Stimulated activated CD4-positive, alpha-beta T cell treated with anti-CD3 and anti-CD28 coated beads, TNF-alpha, amount 100 ng/mL, for 1 hour (primary cell): ENCODE data around the gene ETF1.

ENCODE experiments used
- DNase-seq, 3 donors: peaks; one replicate each; pipeline ENCODE4 v3.0.0-alpha.2; 2020; ENCODE audit warnings: low read depth in 3 of 3, low spot score in 1 of 3

ETF1 gene

GRCh38 chr5:138563340-138564118 lies 20.5 kb upstream of the ETF1 start:
- no peak for DNase-seq

- no peak for DNase-seq
Observed at GRCh38 chr5:138560971-138561370, 17.9 kb upstream of the ETF1 start.

- no peak for DNase-seq
Observed at GRCh38 chr5:138559937-138560336, 16.9 kb upstream of the ETF1 start.

GRCh38 chr5:138557677-138558076 lies 14.6 kb upstream of the ETF1 start:
- DNase-seq = no peak

- no peak for DNase-seq
Observed at GRCh38 chr5:138554143-138554542, 11.1 kb upstream of the ETF1 start.

- DNase-seq = no peak
Observed at GRCh38 chr5:138553437-138554095, 10.5 kb upstream of the ETF1 start.

GRCh38 chr5:138552657-138553056 lies 9.6 kb upstream of the ETF1 start:
- DNase-seq = no peak

GRCh38 chr5:138549414-138549813 lies 6.4 kb upstream of the ETF1 start:
- no peak for DNase-seq

- no peak for DNase-seq
Observed at GRCh38 chr5:138545919-138546562, 3.0 kb upstream of the ETF1 start.

GRCh38 chr5:138544181-138545134 lies 1.4 kb upstream of the ETF1 start:
- DNase-seq = no peak

- DNase-seq = peak in 1 of 3 donors; percentile 25
Observed at GRCh38 chr5:138543730-138544104, 681 bp upstream of the ETF1 start.

- DNase-seq = peak in 1 of 3 donors; percentile 9
Observed at GRCh38 chr5:138542180-138542955, 668 bp downstream of the ETF1 start.

GRCh38 chr5:138541511-138542179 lies 1.4 kb downstream of the ETF1 start:
- DNase-seq = no peak

- DNase-seq = no peak
Observed at GRCh38 chr5:138539791-138540190, 3.2 kb downstream of the ETF1 start.

GRCh38 chr5:138538943-138539627 lies 4.0 kb downstream of the ETF1 start:
- no peak for DNase-seq

GRCh38 chr5:138536665-138537315 lies 6.2 kb downstream of the ETF1 start:
- DNase-seq = no peak

- no peak for DNase-seq
Observed at GRCh38 chr5:138536215-138536614, 6.8 kb downstream of the ETF1 start.
